Naive B cell (primary cell): ENCODE measurements around the gene AP1B1. TPM values are rescaled to one million over a fixed set of nuclear protein-coding genes. Genes with fewer than 3 reads are reported as not detected.

Source experiments
- ATAC-seq, 2 donors: fragments of 150-1000 bp; cut with Tn5 transposase; 2 replicates each; pipeline ENCODE4 v1.10.0; 2021; ENCODE audit warnings: low read depth in 2 of 2, mild to moderate bottlenecking in 2 of 2, moderate library complexity in 2 of 2
- DNase-seq: peaks from one replicate; pipeline ENCODE4 v3.0.0; 2022
- H3K27ac Mint-ChIP-seq, 6 donors: one replicate each; pipeline ENCODE4 v1.8.0; 2020 to 2022; ENCODE audit warnings: mild to moderate bottlenecking in 6 of 6, mixed read lengths in 6 of 6, moderate library complexity in 5 of 6, inconsistent platforms in 2 of 6
- H3K27me3 Mint-ChIP-seq, 3 donors: one replicate each; pipeline ENCODE4 v1.8.0; 2021 to 2022; ENCODE audit warnings: mixed read lengths in 3 of 3, mild to moderate bottlenecking in 1 of 3
- H3K36me3 Mint-ChIP-seq, 2 donors: one replicate each; pipeline ENCODE4 v1.8.0; 2020 to 2022; ENCODE audit warnings: mixed read lengths in 2 of 2, inconsistent platforms in 1 of 2, mild to moderate bottlenecking in 1 of 2
- H3K4me1 Mint-ChIP-seq, 3 donors: one replicate each; pipeline ENCODE4 v1.8.0; 2020 to 2022; ENCODE audit warnings: mixed read lengths in 3 of 3, inconsistent platforms in 1 of 3, mild to moderate bottlenecking in 1 of 3, moderate library complexity in 1 of 3
- H3K4me3 Mint-ChIP-seq, 8 donors: one replicate each; pipeline ENCODE4 v1.8.0; 2020 to 2022; ENCODE audit warnings: mild to moderate bottlenecking in 8 of 8, mixed read lengths in 8 of 8, moderate library complexity in 8 of 8, inconsistent platforms in 2 of 8
- H3K9me3 Mint-ChIP-seq, 7 donors: one replicate each; pipeline ENCODE4 v1.8.0; 2020 to 2022; ENCODE audit warnings: mixed read lengths in 7 of 7, mild to moderate bottlenecking in 5 of 7, inconsistent platforms in 2 of 7, moderate library complexity in 1 of 7
- polyA plus RNA-seq, 6 donors: library from polyadenylated mRNA; unstranded; fragments of 300-500 nt; fragmentation: Illumina TruSeq; gene quantifications; one replicate each; pipeline ENCODE4 v1.2.3, GENCODE V29; 2021; ENCODE audit warnings: low read depth in 6 of 6

The AP1B1 gene
- polyA plus RNA-seq, 6 donors from 2014 or later = 27.4 to 72.0 (median 42.5) TPM

DNA sequence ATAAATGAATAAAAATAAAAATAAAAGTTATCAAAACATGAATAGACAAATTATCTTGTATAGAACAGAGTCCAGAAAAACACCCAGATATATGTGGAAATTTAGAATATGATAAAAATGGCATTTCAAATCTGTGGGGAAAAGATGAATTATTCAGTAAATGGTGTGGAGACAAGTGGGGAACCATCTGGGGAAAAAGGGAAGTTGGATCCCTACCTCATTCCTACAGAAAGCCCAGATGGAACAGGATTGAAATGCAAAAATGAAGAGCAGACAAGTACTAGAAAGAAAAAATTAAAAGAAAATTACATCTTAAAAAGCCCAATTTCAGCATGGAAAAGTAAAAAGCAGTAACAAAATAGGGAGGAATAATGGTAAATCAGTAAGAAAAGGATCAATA lies 64.7 kb downstream of the AP1B1 start:
- H3K27me3 Mint-ChIP-seq = no peaks in the 10 kb centered on the region
- peaks cover 0 to 8% (median 1%) of the 10 kb centered on the region in 3 donors for H3K4me1 Mint-ChIP-seq
- H3K9me3 Mint-ChIP-seq = no peaks in the 10 kb centered on the region
- H3K4me3 Mint-ChIP-seq = no peak overlapping the region
- peak overlapping the region in 2 of 6 donors; percentile 15 to 76 for H3K27ac Mint-ChIP-seq
- peaks cover 0 to 6% of the 10 kb centered on the region in 2 donors for H3K36me3 Mint-ChIP-seq
- no peak for DNase-seq
- ATAC-seq = no peak

DNA sequence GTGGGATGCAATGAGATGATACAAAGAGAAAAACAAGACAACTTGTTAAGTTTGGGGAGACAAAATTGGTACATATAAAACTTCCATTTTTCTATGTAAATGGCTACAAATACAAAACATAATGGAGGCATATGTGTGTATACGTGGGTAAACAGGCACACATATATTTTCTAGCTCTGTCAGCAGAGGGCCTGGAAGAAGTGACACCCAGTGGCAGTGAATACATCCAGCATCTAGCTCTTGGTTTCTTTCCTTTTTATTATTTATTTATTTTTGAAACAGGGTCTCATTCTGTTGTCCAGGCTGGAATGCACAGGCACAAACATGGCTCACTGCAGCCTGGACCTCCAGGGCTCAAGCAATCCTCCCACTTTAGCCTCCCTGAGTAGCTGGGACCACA lies 67.8 kb downstream of the AP1B1 start:
- Mint-ChIP-seq H3K27ac (no peak overlapping the region), H3K36me3 (peaks cover 6% of the 10 kb centered on the region in 2 donors), H3K4me1 (peaks cover 0 to 5% (median 0%) of the 10 kb centered on the region in 3 donors), H3K4me3 (no peak overlapping the region), H3K27me3 (peaks cover 0 to 8% (median 8%) of the 10 kb centered on the region in 3 donors), H3K9me3 (no peaks in the 10 kb centered on the region)
- ATAC-seq = no peak
- DNase-seq = no peak

DNA sequence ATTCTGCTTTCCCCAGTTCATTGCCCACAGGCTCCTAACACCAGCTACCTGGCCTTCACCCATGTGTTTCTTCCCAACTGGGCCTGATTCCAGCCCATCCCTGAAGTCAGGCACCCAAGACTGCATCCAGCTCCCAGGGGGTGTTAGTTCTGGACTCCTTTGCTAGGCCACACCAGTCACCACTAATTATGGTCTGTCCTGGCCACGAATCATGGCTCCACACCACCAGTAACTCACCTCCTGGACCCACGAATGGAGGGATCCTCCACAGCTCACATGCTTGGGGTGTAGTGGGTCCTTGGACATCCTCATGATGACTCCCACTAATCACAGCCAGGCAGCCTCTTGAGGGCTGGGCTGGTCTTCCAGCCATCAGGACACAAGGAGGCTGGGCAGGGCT lies 69.3 kb downstream of the AP1B1 start:
- Mint-ChIP-seq H3K27me3 (peaks cover 4 to 16% (median 16%) of the 10 kb centered on the region in 3 donors), H3K36me3 (peaks cover 6 to 11% of the 10 kb centered on the region in 2 donors), H3K4me3 (no peak overlapping the region), H3K27ac (no peak overlapping the region), H3K9me3 (peaks cover 0 to 2% (median 0%) of the 10 kb centered on the region in 7 donors), H3K4me1 (peaks cover 6 to 12% (median 8%) of the 10 kb centered on the region in 3 donors)
- ATAC-seq (no peak), DNase-seq (no peak)

DNA sequence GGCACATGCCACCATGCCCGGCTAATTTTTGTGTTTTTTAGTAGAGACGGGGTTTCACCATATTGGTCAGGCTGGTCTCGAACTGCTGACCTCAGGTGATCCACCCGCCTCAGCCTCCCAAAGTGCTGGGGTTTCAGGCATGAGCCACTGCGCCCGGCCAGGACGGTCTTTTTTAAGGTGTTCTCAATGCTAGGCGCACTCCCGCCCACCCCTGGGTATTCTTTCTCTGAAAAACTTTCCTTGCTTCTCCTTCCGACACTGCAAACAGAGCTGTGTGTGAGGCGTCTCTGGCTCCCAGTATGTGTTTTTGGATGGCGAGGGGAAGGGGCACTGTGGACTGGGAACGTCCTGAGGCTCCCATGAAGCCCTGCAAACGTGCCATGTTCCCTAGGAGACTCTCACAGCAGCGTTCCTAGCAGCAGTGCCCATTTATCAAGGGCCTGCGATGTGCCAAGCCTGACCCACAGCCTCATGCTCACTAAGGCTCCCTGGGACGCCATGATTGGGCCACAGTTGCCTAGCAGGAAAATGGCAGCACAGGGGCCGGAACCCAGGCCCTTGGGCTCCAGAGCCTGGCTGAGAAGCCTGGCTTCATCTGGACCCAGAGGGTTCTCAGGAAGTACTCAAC lies 70.4 kb downstream of the AP1B1 start:
- Mint-ChIP-seq H3K27ac (peak overlapping the region in 2 of 6 donors; percentile 7 to 70), H3K4me1 (peaks cover 17 to 19% (median 18%) of the 10 kb centered on the region in 3 donors), H3K4me3 (peak overlapping the region in 2 of 8 donors; percentile 44 to 47), H3K36me3 (peaks cover 0 to 16% of the 10 kb centered on the region in 2 donors), H3K27me3 (peaks cover 13 to 27% (median 27%) of the 10 kb centered on the region in 3 donors), H3K9me3 (peaks cover 0 to 2% (median 0%) of the 10 kb centered on the region in 7 donors)
- no peak for ATAC-seq
- DNase-seq = no peak

DNA sequence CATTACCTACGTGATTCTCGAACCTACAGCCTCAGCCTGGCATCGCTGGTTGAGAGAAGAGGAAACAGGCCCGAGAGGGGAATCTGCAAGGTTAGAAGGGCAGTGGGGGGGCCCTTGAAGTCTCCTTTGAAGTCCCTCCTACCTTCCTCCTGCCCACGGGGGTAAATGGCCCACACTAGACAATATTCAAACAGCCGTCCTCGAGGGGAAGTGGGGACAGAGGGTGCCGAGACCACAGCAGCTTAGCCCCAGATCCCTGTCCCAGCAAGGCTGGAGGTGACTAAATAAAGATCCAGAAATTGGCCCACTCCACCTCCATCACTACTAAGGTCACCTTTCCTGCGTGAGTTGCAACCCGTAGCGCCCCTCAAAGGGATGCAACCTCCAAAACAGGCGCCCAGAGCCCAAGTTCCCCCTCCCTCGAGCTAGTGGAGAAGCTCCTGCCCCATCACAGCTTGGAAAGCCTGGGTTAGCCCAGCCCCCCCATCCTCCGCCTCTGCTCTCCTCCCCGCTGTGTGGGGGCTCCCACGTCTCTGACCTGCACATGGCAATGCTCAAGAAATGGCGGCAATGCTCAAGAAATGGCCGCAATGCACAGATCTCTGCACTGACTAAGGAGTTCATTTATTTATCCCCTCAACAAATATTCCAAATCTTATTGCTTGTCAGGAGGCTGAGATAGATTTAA lies 72.1 kb downstream of the AP1B1 start:
- Mint-ChIP-seq H3K4me1 (peaks cover 17 to 21% (median 19%) of the 10 kb centered on the region in 3 donors), H3K9me3 (peaks cover 0 to 2% (median 0%) of the 10 kb centered on the region in 7 donors), H3K27me3 (peaks cover 20 to 41% (median 41%) of the 10 kb centered on the region in 3 donors), H3K4me3 (peak overlapping the region in 6 of 8 donors; percentile 35 to 76 (median 45)), H3K27ac (peak overlapping the region in 1 of 6 donors; percentile 32), H3K36me3 (peaks cover 0 to 16% of the 10 kb centered on the region in 2 donors)
- ATAC-seq (no peak), DNase-seq (no peak)

DNA sequence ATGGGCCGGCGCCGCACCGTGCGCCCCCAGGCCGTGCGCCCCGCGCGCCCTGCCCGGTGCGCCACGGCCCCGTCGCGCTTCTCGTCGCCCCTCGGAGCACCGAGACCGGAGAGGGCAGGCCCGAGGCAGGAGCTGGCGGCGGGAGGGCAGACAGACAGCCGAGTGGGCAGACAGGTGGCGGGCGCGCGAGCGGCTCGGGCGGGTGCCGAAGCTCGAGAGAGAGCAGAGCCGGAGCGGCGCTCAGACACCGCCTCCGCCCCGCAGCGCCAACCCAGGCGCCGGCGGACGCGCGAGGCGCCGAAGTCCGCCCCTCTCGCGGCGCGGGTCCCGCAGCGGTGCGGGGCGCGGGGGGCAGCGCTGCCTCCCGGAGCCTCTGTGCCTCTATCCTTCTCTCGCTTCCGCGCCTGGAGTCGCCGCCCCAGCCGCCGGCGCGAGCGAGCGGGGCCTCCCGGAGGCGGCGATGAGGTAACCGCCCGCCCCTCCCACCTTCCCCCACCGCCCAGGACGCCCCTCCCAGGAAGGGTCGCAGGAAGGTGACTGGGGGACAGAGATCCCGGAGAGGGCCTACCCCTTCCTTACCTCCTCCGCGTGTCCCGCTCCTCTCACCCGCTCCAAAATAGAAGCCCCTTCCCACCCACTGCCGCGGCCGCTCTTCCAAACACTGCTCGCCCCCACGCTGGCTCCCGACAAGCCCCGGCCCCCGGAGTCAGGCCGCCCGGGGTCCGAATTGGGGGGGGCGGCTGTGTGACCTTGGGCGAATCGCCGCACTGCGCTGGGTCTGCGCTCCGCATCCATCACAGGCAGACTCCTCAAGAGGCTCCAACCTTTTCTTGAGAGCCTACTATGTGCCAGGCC lies 72.9 kb downstream of the AP1B1 start, which contains the start of gene RASL10A:
TSS of gene RASL10A (minus strand) at position 412 of the 855 bp plus-strand sequence. CDS start 451 bp downstream, outside the sequence.
- peaks cover 20 to 48% (median 41%) of the 10 kb centered on the region in 3 donors for H3K27me3 Mint-ChIP-seq
- H3K9me3 Mint-ChIP-seq = peaks cover 0 to 2% (median 0%) of the 10 kb centered on the region in 7 donors
- DNase-seq = no peak
- peak in 1 of 2 donors; percentile 18 for ATAC-seq
- peaks cover 17 to 22% (median 21%) of the 10 kb centered on the region in 3 donors for H3K4me1 Mint-ChIP-seq
- H3K27ac Mint-ChIP-seq = peak within 1 kb of the TSS in 3 of 6 donors; percentile 36 to 89 (median 38)
- H3K36me3 Mint-ChIP-seq = peaks cover 0 to 16% of the 10 kb centered on the region in 2 donors
- peak within 1 kb of the TSS; percentile 34 to 88 (median 75) for H3K4me3 Mint-ChIP-seq

DNA sequence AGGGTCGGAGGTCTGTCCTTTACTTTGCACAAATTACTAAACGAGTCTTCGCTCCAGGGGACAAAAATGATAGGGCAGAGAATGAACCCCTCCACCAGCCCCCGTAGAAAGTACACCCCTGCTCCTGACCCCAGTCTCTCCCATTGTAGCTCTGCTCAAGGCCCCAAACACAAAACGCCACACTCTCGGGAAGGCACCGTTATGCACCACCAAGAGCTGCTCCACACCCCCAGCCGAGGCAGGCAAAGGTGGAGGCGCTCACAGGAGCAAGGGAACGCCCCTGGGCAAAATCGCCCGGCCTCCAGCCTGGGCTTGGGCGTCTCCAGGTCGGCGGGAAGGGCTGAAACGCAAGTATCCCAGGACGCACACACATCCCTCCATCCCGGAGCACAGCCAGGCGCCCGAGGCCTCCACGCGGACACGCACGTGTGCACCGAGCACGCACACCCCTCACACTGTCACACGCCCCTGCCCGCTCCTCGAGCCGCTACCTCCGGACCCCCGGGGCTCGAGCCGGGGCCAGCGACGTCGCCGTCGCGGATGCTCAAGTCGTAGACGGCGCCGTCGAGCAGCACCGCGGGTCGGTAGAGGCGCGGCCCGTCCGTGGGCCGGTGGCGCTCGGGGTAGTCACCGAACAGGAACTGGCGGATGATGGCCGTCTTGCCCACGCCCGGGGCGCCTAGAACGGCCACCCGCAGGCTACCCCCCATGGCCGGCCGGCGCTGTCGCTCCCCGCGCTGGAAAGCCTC lies 73.7 kb downstream of the AP1B1 start:
- peak overlapping the region in 3 of 6 donors; percentile 36 to 89 (median 71) for H3K27ac Mint-ChIP-seq
- peak overlapping the region; percentile 34 to 88 (median 75) for H3K4me3 Mint-ChIP-seq
- peaks cover 20 to 51% (median 41%) of the 10 kb centered on the region in 3 donors for H3K27me3 Mint-ChIP-seq
- peaks cover 17 to 22% (median 21%) of the 10 kb centered on the region in 3 donors for H3K4me1 Mint-ChIP-seq
- ATAC-seq (no peak), DNase-seq (no peak)
- peaks cover 0 to 2% (median 0%) of the 10 kb centered on the region in 7 donors for H3K9me3 Mint-ChIP-seq
- H3K36me3 Mint-ChIP-seq = peaks cover 0 to 16% of the 10 kb centered on the region in 2 donors

DNA sequence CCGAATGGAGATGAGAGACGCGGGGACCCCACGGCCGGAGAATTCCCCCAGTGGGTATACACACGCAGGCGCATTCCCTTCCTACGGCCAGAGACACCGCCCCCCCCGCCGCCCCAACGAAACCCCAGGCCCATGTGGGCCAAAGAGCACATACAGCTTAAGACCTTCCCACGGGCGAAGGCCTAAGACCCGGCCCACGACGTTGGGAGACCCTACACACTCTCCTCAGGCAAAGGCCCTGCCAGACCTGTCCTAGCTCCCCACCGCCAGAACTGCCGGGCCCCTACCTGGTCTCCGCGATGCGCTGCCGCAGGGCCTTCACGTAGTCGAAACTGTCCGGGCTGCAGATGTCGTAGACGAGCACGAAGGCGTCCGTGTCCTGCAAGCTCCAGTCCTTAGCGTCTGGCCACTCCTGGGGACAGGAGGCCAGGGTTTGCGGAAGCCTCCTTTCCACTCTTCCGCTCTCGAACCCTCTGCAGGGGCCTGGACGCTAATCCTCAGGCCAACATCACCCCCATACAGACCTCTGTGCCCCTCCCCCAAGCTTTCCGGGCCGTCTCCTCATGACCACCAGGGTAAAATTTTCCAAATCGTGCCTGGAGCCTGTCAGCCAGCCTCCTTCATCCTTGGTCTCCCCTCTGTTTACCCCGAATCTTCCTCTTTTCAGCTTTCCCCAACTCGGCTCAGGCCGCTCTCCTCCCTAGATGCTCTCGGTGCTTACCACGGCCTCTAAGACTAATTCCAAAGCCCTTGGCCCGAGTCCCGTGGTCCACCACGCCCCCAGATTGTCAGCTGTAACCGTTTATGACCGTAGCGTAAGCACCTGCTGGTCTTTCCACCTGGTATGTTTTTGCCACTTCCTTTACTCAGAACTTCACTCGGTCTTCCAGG lies 74.5 kb downstream of the AP1B1 start:
- ATAC-seq = no peak
- Mint-ChIP-seq H3K4me3 (peak overlapping the region; percentile 34 to 88 (median 75)), H3K27me3 (peaks cover 20 to 59% (median 41%) of the 10 kb centered on the region in 3 donors), H3K27ac (peak overlapping the region in 4 of 6 donors; percentile 59 to 89 (median 78)), H3K4me1 (peaks cover 17 to 22% (median 21%) of the 10 kb centered on the region in 3 donors), H3K36me3 (peaks cover 0 to 16% of the 10 kb centered on the region in 2 donors), H3K9me3 (peaks cover 0 to 2% (median 0%) of the 10 kb centered on the region in 7 donors)
- no peak for DNase-seq

DNA sequence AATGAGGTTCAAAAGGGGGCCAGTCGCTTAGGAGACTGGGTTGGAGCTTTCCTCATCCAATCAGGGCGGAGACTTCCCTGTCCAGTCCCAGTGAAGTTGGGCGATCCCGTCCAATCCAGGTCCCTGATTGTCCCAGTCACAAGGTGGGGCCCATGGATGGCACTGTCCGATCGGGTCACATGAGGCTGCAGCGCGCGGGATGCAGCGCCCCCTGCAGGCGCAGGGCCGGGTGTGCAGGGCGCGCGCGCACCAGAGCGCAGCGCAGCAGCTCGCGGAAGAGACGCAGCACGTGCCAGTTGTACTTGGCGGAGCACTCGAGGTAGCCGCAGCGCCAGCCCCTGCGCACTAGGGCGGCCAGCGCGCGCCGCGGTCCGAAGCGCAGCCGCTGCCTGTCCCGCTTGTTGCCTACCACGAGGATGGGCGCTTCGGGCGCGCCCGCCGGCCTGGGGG lies 75.2 kb downstream of the AP1B1 start:
- DNase-seq (no peak), ATAC-seq (peak; percentile 37 to 40)
- Mint-ChIP-seq H3K36me3 (peaks cover 0 to 16% of the 10 kb centered on the region in 2 donors), H3K27ac (peak overlapping the region in 1 of 6 donors; percentile 30), H3K27me3 (peaks cover 20 to 63% (median 41%) of the 10 kb centered on the region in 3 donors), H3K4me1 (peaks cover 17 to 22% (median 21%) of the 10 kb centered on the region in 3 donors), H3K4me3 (peak overlapping the region in 2 of 8 donors; percentile 65 to 70), H3K9me3 (peaks cover 0 to 2% (median 0%) of the 10 kb centered on the region in 7 donors)

DNA sequence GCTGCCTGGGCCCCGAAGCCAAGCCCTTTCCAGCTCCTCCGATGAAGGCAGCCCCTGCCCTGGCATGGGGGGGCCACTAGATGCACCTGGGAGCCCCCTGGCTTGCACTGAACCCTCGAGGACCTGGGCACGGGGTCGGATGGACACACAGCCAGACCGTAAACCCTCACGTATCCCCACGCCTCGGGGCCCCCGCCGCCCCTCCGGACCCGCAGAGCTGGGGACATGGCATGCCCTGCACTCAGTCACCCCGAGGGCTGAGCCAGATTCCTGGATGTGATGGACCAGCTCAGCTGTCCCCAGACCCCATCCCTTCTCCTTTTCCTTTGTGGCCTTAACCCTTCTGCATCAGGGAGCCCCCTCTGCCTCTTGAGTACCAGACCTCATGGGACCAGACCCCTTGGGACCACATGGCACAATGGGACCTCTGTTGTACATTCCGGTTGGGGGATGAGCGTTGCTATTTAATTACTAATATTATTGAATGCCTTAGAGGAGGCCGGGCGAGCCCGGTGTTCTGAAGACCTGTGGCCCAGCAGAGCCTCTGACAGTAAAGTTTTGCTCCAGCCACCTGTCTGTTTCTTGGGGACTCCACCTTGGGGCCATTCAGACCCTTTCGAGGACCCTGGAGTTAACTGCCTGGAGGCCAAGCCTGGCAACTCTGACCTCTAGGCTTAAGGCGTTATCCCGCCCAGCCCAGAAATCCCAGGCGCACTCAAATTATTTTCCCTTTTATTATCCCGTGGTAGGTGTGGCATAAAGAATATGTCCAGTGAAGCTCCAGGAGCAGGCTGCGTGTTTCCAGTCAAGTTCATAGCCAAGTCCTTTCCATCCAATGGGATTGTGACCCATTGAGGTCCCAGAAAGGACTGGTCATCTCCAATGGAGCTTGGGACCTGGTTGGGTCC lies 75.9 kb downstream of the AP1B1 start:
- Mint-ChIP-seq H3K36me3 (peaks cover 0 to 16% of the 10 kb centered on the region in 2 donors), H3K9me3 (peaks cover 0 to 2% (median 0%) of the 10 kb centered on the region in 7 donors), H3K4me3 (peak overlapping the region in 3 of 8 donors; percentile 6 to 65 (median 12)), H3K27me3 (peaks cover 21 to 68% (median 44%) of the 10 kb centered on the region in 3 donors), H3K4me1 (peaks cover 18 to 24% (median 21%) of the 10 kb centered on the region in 3 donors), H3K27ac (peak overlapping the region in 4 of 6 donors; percentile 30 to 89 (median 70))
- DNase-seq = no peak
- no peak for ATAC-seq
